HepG2 (cell line): Measurements from ENCODE around the gene MFRP. TPM values are rescaled to one million over a fixed set of nuclear protein-coding genes. Genes with fewer than 3 reads are reported as not detected.

Source experiments
- ATF7 ChIP-seq, 2 experiments: fragments of 450-650 bp in 1 of 2; sonication (generic) in 1 of 2; formaldehyde crosslinking in 1 of 2; IDR thresholded peaks; 2 replicates each; pipeline versions ENCODE4 v1.4.0 to v1.6.1; 2016 to 2020; ENCODE audit warnings: antibody characterized with exemption in 1 of 2, mild to moderate bottlenecking in 1 of 2, missing genetic modification reagents in 1 of 2
- GPN1 ChIP-seq: sonication (generic); formaldehyde crosslinking; IDR thresholded peaks from 2 replicates; pipeline ENCODE4 v1.5.1; 2020; ENCODE audit warnings: missing genetic modification reagents, borderline replicate concordance
- KAT8 ChIP-seq: IDR thresholded peaks from 2 replicates; pipeline ENCODE4 v1.6.1; 2016; ENCODE audit warnings: missing genetic modification reagents, missing compliant biosample characterization
- MAZ ChIP-seq, 2 experiments: sonication (generic) in 1 of 2; formaldehyde crosslinking in 1 of 2; IDR thresholded peaks; 2 replicates each; pipeline versions ENCODE4 v1.5.0 to v1.6.1; 2012 to 2020; ENCODE audit warnings: low read depth in 2 of 2, mild to moderate bottlenecking in 2 of 2, borderline replicate concordance in 1 of 2, improper control_type of control experiment in 1 of 2, low read length in 1 of 2, missing genetic modification reagents in 1 of 2, moderate library complexity in 1 of 2
- MYNN ChIP-seq: sonication (generic); formaldehyde crosslinking; IDR thresholded peaks from 2 replicates; pipeline ENCODE4 v1.4.0; 2020; ENCODE audit warnings: mild to moderate bottlenecking, low read depth, missing genetic modification reagents
- NR3C1 ChIP-seq: sonication (generic); formaldehyde crosslinking; IDR thresholded peaks from 2 replicates; pipeline ENCODE4 v1.4.0; 2020; ENCODE audit warnings: missing genetic modification reagents
- NRL ChIP-seq: sonication (generic); formaldehyde crosslinking; IDR thresholded peaks from 2 replicates; pipeline ENCODE4 v1.5.0; 2020; ENCODE audit warnings: missing genetic modification reagents, mild to moderate bottlenecking, moderate library complexity, borderline replicate concordance
- RFX5 ChIP-seq: IDR thresholded peaks from 2 replicates; pipeline ENCODE4 v1.6.1; 2011; ENCODE audit warnings: low read depth, low read length, improper control_type of control experiment
- ZFP37 ChIP-seq: sonication (generic); formaldehyde crosslinking; IDR thresholded peaks from 2 replicates; pipeline ENCODE4 v1.4.0; 2020; ENCODE audit warnings: missing genetic modification reagents, borderline replicate concordance
- ZNF564 ChIP-seq: sonication (generic); formaldehyde crosslinking; IDR thresholded peaks from 2 replicates; pipeline ENCODE4 v1.8.1; 2023; ENCODE audit warnings: mild to moderate bottlenecking, missing genetic modification reagents
- ZNF670 ChIP-seq: sonication (generic); formaldehyde crosslinking; IDR thresholded peaks from 2 replicates; pipeline ENCODE4 v1.8.0; 2022; ENCODE audit warnings: mild to moderate bottlenecking, missing genetic modification reagents, borderline replicate concordance
- ZNF703 ChIP-seq: sonication (generic); formaldehyde crosslinking; IDR thresholded peaks from 2 replicates; pipeline ENCODE4 v1.5.1; 2020; ENCODE audit warnings: missing genetic modification reagents, mild to moderate bottlenecking, moderate library complexity, borderline replicate concordance
- ZNF777 ChIP-seq: sonication (generic); formaldehyde crosslinking; IDR thresholded peaks from 2 replicates; pipeline ENCODE4 v1.4.0; 2020; ENCODE audit warnings: missing genetic modification reagents
- polyA plus RNA-seq, 8 experiments: library from polyadenylated mRNA; depleted of rRNA in 3 of 8; stranded (reverse) in 7 of 8; unstranded in 1 of 8; fragments of >200 nt; fragmentation: Illumina TruSeq in 4 of 8; extraction: Trizol in 4 of 8; gene quantifications; 2 replicates each; pipeline versions ENCODE4 v1.2.1 to v1.2.3, GENCODE V29; 2011 to 2016; ENCODE audit warnings: low read depth in 4 of 8, missing spikeins in 1 of 8, mixed read lengths in 1 of 8; ENCODE audit not compliant: insufficient read depth in 1 of 8
- total RNA-seq, 5 experiments: library from RNA; depleted of rRNA; stranded (reverse); fragments of >200 nt; fragmentation: Illumina TruSeq; extraction: Trizol; gene quantifications; 2 replicates each; pipeline ENCODE4 v1.2.3, GENCODE V29; 2016; ENCODE audit warnings: low read depth in 1 of 5
- TF ChIP-seq, protein P1 (sequence below), 2 experiments: IDR thresholded peaks; 2 replicates each; pipeline ENCODE4 v1.6.1; 2011 to 2012; ENCODE audit warnings: low read length in 2 of 2, borderline replicate concordance in 1 of 2, low read depth in 1 of 2, mild to moderate bottlenecking in 1 of 2, moderate library complexity in 1 of 2
- TF ChIP-seq, protein P2 (sequence below): sonication (generic); formaldehyde crosslinking; IDR thresholded peaks from 2 replicates; pipeline ENCODE4 v1.8.0; 2022; ENCODE audit warnings: low read depth, missing genetic modification reagents
- TF ChIP-seq, protein P3 (sequence below): sonication (generic); formaldehyde crosslinking; IDR thresholded peaks from 2 replicates; pipeline ENCODE4; 2020; ENCODE audit warnings: missing genetic modification reagents, mild to moderate bottlenecking, borderline replicate concordance
- TF ChIP-seq, protein P4 (sequence below): sonication (generic); formaldehyde crosslinking; IDR thresholded peaks from 2 replicates; pipeline ENCODE4 v1.5.0; 2020; ENCODE audit warnings: mild to moderate bottlenecking, missing genetic modification reagents

The MFRP gene
- total and polyA plus RNA-seq, 2 of the 13 experiments (the other 11 are each of a cell fraction or from before 2014, with no cell fraction given): not detected

DNA sequence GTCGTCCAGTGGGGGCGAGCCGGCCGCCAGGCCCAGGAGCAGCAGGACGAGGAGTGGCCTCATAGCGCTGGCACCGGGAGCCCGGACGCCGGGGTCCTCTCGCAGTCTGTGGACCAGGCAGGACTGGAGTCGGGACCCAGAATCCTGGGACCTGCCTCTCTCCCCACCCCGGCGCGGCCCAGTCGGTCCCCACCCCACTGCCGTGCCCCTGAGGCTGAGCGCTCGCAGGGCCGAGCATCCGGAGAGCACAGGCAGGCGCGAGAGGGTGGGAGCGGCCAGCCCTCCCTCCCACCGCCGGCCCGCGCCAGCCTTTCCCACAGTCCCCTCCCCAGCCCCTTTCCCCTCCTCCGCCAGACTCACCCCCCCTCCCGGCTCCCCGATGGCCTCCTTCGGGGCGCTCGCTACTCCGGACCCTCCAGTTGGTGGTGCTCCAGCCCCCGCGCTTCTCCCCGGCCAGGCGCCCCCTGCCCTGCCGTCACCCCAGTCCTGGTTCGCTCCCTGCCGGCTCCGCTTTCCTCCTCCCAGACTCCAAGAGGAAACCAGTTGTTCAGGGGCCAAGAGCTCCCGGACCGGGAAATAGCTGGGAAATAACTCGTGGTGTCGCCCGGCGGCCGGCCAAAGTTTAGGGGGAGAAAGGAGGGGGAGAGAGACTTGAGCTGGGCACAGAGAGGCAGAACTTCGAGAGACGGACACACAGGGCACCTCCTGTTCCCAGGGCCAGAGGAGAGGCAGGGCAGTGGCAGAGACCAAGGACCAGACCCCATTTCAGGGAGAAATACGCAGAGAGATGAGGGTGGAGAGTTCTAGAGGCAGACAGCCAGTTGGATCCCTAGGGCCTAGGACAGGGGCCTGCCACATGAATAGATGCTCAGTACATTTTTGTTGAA, 5.9 kb downstream of the MFRP start, which contains the start of gene C1QTNF5 (continued):
- TF ChIP-seq ATF7 (IDR thresholded peaks at IDR 0.05): no peak
- 0 out of 2 replicates have a peak, but pooled peaks have one; percentile 5 for TF ChIP-seq ATF7 (CRISPR knock-in tag; IDR thresholded peaks at IDR 0.05)
- TF ChIP-seq, protein P1, sequence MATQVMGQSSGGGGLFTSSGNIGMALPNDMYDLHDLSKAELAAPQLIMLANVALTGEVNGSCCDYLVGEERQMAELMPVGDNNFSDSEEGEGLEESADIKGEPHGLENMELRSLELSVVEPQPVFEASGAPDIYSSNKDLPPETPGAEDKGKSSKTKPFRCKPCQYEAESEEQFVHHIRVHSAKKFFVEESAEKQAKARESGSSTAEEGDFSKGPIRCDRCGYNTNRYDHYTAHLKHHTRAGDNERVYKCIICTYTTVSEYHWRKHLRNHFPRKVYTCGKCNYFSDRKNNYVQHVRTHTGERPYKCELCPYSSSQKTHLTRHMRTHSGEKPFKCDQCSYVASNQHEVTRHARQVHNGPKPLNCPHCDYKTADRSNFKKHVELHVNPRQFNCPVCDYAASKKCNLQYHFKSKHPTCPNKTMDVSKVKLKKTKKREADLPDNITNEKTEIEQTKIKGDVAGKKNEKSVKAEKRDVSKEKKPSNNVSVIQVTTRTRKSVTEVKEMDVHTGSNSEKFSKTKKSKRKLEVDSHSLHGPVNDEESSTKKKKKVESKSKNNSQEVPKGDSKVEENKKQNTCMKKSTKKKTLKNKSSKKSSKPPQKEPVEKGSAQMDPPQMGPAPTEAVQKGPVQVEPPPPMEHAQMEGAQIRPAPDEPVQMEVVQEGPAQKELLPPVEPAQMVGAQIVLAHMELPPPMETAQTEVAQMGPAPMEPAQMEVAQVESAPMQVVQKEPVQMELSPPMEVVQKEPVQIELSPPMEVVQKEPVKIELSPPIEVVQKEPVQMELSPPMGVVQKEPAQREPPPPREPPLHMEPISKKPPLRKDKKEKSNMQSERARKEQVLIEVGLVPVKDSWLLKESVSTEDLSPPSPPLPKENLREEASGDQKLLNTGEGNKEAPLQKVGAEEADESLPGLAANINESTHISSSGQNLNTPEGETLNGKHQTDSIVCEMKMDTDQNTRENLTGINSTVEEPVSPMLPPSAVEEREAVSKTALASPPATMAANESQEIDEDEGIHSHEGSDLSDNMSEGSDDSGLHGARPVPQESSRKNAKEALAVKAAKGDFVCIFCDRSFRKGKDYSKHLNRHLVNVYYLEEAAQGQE (IDR thresholded peaks at IDR 0.05; ENCODE audit: borderline replicate concordance in 1 of 2, low read depth in 1 of 2, low read length in 2 of 2): no peak
- TF ChIP-seq ZNF777 (CRISPR knock-in tag): peak; percentile 64
- TF ChIP-seq, protein P2, sequence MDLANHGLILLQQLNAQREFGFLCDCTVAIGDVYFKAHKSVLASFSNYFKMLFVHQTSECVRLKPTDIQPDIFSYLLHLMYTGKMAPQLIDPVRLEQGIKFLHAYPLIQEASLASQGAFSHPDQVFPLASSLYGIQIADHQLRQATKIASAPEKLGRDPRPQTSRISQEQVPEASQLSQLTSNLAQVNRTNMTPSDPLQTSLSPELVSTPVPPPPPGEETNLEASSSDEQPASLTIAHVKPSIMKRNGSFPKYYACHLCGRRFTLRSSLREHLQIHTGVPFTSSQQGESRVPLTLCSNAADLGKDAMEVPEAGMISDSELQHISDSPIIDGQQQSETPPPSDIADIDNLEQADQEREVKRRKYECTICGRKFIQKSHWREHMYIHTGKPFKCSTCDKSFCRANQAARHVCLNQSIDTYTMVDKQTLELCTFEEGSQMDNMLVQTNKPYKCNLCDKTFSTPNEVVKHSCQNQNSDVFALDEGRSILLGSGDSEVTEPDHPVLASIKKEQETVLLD (CRISPR knock-in tag): no peak
- no peak for TF ChIP-seq ZNF703
- no peak for TF ChIP-seq ZFP37 (CRISPR knock-in tag)
- no peak for TF ChIP-seq ZNF670 (CRISPR knock-in tag)
- TF ChIP-seq, protein P3, sequence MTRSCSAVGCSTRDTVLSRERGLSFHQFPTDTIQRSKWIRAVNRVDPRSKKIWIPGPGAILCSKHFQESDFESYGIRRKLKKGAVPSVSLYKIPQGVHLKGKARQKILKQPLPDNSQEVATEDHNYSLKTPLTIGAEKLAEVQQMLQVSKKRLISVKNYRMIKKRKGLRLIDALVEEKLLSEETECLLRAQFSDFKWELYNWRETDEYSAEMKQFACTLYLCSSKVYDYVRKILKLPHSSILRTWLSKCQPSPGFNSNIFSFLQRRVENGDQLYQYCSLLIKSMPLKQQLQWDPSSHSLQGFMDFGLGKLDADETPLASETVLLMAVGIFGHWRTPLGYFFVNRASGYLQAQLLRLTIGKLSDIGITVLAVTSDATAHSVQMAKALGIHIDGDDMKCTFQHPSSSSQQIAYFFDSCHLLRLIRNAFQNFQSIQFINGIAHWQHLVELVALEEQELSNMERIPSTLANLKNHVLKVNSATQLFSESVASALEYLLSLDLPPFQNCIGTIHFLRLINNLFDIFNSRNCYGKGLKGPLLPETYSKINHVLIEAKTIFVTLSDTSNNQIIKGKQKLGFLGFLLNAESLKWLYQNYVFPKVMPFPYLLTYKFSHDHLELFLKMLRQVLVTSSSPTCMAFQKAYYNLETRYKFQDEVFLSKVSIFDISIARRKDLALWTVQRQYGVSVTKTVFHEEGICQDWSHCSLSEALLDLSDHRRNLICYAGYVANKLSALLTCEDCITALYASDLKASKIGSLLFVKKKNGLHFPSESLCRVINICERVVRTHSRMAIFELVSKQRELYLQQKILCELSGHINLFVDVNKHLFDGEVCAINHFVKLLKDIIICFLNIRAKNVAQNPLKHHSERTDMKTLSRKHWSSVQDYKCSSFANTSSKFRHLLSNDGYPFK (CRISPR knock-in tag): no peak
- no peak for TF ChIP-seq ZNF564 (CRISPR knock-in tag)
- TF ChIP-seq RFX5: no peak
- no peak for TF ChIP-seq NRL
- TF ChIP-seq GPN1 (CRISPR knock-in tag): no peak
- no peak for TF ChIP-seq MAZ (IDR thresholded peaks at IDR 0.05; ENCODE audit: borderline replicate concordance, low read depth, low read length)
- TF ChIP-seq MAZ (CRISPR knock-in tag; IDR thresholded peaks at IDR 0.05; ENCODE audit: low read depth): no peak
- TF ChIP-seq, protein P4, sequence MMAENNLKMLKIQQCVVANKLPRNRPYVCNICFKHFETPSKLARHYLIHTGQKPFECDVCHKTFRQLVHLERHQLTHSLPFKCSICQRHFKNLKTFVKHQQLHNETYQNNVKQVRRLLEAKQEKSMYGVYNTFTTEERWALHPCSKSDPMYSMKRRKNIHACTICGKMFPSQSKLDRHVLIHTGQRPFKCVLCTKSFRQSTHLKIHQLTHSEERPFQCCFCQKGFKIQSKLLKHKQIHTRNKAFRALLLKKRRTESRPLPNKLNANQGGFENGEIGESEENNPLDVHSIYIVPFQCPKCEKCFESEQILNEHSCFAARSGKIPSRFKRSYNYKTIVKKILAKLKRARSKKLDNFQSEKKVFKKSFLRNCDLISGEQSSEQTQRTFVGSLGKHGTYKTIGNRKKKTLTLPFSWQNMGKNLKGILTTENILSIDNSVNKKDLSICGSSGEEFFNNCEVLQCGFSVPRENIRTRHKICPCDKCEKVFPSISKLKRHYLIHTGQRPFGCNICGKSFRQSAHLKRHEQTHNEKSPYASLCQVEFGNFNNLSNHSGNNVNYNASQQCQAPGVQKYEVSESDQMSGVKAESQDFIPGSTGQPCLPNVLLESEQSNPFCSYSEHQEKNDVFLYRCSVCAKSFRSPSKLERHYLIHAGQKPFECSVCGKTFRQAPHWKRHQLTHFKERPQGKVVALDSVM (CRISPR knock-in tag): no peak; the same call in 1 of the 2 replicates
- no peak for TF ChIP-seq MYNN (CRISPR knock-in tag)
- no peak for TF ChIP-seq NR3C1 (CRISPR knock-in tag)
- TF ChIP-seq KAT8 (CRISPR knock-in tag): no peak
